Neutrophil (primary cell): ENCODE measurements around the gene PRR36.

ENCODE experiments used
- H3K27ac ChIP-seq: fragments of 200-600 bp; sonication (generic); 2 replicates; pipeline ENCODE4 v1.5.1; 2016; ENCODE audit warnings: mild to moderate bottlenecking, moderate library complexity
- H3K27me3 ChIP-seq: fragments of 200-600 bp; sonication (generic); 2 replicates; pipeline ENCODE4 v1.6.0; 2016; ENCODE audit warnings: mild to moderate bottlenecking
- H3K36me3 ChIP-seq: fragments of 200-600 bp; sonication (generic); 2 replicates; pipeline ENCODE4 v1.5.1; 2017
- H3K4me1 ChIP-seq, 2 experiments: fragments of 200-600 bp in 1 of 2; sonication (generic) in 1 of 2; 1 replicate in 1 of 2; 2 replicates in 1 of 2; pipeline versions ENCODE4 v1.5.1 to v1.6.1; 2013 to 2016; ENCODE audit warnings: low read depth in 1 of 2, low read length in 1 of 2, mild to moderate bottlenecking in 1 of 2, moderate library complexity in 1 of 2; ENCODE audit not compliant: control insufficient read depth in 1 of 2, insufficient read depth in 1 of 2
- H3K4me3 ChIP-seq, 2 experiments: fragments of 200-600 bp in 1 of 2; sonication (generic) in 1 of 2; 1 replicate in 1 of 2; 2 replicates in 1 of 2; pipeline ENCODE4 v1.5.1; 2013 to 2016; ENCODE audit warnings: low read depth in 1 of 2, low read length in 1 of 2, mild to moderate bottlenecking in 1 of 2, moderate library complexity in 1 of 2
- H3K9me3 ChIP-seq: fragments of 200-600 bp; sonication (generic); 2 replicates; pipeline ENCODE4 v1.5.1; 2016
- TF ChIP-seq, protein P1 (sequence below): fragments of 200-600 bp; sonication (generic); IDR thresholded peaks from 2 replicates; pipeline ENCODE4 v1.5.1; 2016; ENCODE audit warnings: antibody characterized with exemption

Gene PRR36

GRCh38 chr19:7910321-7911161 is 36.4 kb upstream of the PRR36 start:
- no peak overlapping the region for H3K27ac ChIP-seq
- TF ChIP-seq, protein P1, sequence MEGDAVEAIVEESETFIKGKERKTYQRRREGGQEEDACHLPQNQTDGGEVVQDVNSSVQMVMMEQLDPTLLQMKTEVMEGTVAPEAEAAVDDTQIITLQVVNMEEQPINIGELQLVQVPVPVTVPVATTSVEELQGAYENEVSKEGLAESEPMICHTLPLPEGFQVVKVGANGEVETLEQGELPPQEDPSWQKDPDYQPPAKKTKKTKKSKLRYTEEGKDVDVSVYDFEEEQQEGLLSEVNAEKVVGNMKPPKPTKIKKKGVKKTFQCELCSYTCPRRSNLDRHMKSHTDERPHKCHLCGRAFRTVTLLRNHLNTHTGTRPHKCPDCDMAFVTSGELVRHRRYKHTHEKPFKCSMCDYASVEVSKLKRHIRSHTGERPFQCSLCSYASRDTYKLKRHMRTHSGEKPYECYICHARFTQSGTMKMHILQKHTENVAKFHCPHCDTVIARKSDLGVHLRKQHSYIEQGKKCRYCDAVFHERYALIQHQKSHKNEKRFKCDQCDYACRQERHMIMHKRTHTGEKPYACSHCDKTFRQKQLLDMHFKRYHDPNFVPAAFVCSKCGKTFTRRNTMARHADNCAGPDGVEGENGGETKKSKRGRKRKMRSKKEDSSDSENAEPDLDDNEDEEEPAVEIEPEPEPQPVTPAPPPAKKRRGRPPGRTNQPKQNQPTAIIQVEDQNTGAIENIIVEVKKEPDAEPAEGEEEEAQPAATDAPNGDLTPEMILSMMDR, result no peak
- H3K27me3 ChIP-seq, result peaks cover 19% of the 10 kb centered on the region
- H3K36me3 ChIP-seq, result peaks cover 60% of the 10 kb centered on the region
- H3K4me1 ChIP-seq, result peaks cover 0 to under 1% of the 10 kb centered on the region in 2 experiments
- H3K9me3 ChIP-seq, result no peaks in the 10 kb centered on the region
- no peak overlapping the region for H3K4me3 ChIP-seq

- Histone ChIP-seq H3K9me3 (no peaks in the 10 kb centered on the region), H3K27ac (no peak overlapping the region), H3K4me1 (peaks cover 8 to 9% of the 10 kb centered on the region in 2 experiments), H3K27me3 (peaks cover 10% of the 10 kb centered on the region), H3K36me3 (peaks cover 60% of the 10 kb centered on the region), H3K4me3 (no peak overlapping the region)
- TF ChIP-seq, protein P1, result no peak
These were observed 35.4 kb upstream of the PRR36 start for GRCh38 chr19:7909471-7910067.

- TF ChIP-seq, protein P1, result no peak
- H3K4me3 ChIP-seq, result no peak overlapping the region
- H3K4me1 ChIP-seq, result peaks cover 12 to 14% of the 10 kb centered on the region in 2 experiments
- H3K27me3 ChIP-seq, result peaks cover 3% of the 10 kb centered on the region
- H3K36me3 ChIP-seq, result peaks cover 60% of the 10 kb centered on the region
- no peaks in the 10 kb centered on the region for H3K9me3 ChIP-seq
- no peak overlapping the region for H3K27ac ChIP-seq
These were observed 34.7 kb upstream of the PRR36 start for GRCh38 chr19:7908742-7909461.

DNA sequence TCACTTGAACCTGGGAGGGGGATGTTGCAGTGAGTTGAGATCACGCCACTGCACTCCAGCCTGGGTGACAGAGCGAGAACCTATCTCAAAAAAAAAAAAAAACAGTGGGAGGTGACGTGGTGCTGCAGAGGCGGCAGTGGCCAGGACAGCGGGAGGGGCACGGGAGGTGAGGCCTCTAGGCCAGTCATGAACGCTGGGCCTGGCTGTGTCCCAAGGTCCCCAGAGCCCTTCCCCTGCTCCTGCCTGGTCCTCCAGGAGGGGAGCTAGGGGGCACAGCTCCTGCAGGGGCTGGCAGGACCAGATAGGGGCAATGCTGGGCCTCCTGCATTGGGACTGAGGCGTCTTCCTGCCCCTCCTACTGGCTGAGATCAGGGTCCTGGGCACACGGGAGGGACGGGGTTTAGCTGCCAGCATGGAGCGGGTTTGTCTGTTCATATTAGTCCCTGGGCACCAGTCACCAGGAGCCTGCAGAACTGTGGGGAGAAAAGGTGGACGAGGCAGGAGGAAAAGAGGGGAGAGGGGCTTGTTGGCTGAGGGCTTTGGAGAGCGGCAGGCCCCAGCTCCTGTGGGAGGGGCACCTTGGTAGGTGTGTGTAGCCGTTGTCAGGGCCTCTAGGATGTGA is 34.0 kb upstream of the PRR36 start:
- Histone ChIP-seq H3K36me3 (peaks cover 57% of the 10 kb centered on the region), H3K4me1 (peaks cover 15 to 17% of the 10 kb centered on the region in 2 experiments), H3K27me3 (no peaks in the 10 kb centered on the region), H3K27ac (no peak overlapping the region), H3K9me3 (no peaks in the 10 kb centered on the region), H3K4me3 (no peak overlapping the region)
- TF ChIP-seq, protein P1, result no peak

DNA sequence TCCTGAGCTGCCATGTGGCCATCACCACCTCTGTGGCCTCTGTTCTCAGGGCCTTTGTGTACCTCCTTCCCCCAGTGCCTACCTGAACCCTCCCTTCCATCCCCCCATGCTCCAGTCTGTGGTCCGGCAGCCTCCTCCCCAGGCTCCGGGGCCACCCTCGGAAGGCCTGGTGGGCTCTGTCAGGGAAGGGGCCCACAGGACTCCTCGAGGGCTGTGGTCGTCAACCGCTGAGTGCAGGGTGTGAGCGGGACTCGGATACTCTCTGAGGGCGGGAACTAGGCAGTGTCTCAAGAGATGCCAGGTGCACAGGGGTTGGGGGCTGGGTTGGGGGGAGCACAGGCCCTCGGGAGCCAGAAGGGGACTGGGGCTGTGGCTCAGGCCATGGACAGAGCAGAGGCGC is 33.4 kb upstream of the PRR36 start:
- TF ChIP-seq, protein P1, result no peak
- Histone ChIP-seq H3K27me3 (peaks cover 5% of the 10 kb centered on the region), H3K4me1 (peaks cover 21 to 23% of the 10 kb centered on the region in 2 experiments), H3K27ac (no peak overlapping the region), H3K36me3 (peaks cover 50% of the 10 kb centered on the region), H3K9me3 (no peaks in the 10 kb centered on the region), H3K4me3 (no peak overlapping the region)
